A549 (cell line): ENCODE results near the gene GUF1.

Experiments used
- BHLHE40 ChIP-seq: IDR thresholded peaks from 2 replicates; pipeline ENCODE4 v1.6.1; 2012; ENCODE audit warnings: low read depth, low read length, inconsistent platforms
- CEBPB ChIP-seq, 2 experiments: fragments of >200 bp in 1 of 2; sonication (Bioruptor Twin) in 1 of 2; formaldehyde crosslinking in 1 of 2; IDR thresholded peaks; 2 replicates each; pipeline ENCODE4 v1.6.1; 2012 to 2016
- CTCF ChIP-seq: fragments of >200 bp; sonication (Bioruptor Twin); formaldehyde crosslinking; IDR thresholded peaks from 3 replicates; pipeline ENCODE4 v1.5.1; 2016
- HMGXB4 ChIP-seq: fragments of 250-450 bp; sonication (Bioruptor Pico); IDR thresholded peaks from 2 replicates; pipeline ENCODE4 v1.5.0; 2021; ENCODE audit warnings: mild to moderate bottlenecking, moderate library complexity, borderline replicate concordance
- HOXB5 ChIP-seq: fragments of 250-450 bp; sonication (Bioruptor Pico); IDR thresholded peaks from 2 replicates; pipeline ENCODE4 v1.5.0; 2020; ENCODE audit warnings: mild to moderate bottlenecking, moderate library complexity
- JUNB ChIP-seq: fragments of >200 bp; sonication (Bioruptor Twin); formaldehyde crosslinking; IDR thresholded peaks from 2 replicates; pipeline ENCODE4 v1.6.1; 2016
- NPAS2 ChIP-seq: fragments of 250-450 bp; sonication (Bioruptor Pico); IDR thresholded peaks from 2 replicates; pipeline ENCODE4 v1.8.0; 2022; ENCODE audit warnings: mild to moderate bottlenecking, moderate library complexity, borderline replicate concordance
- POLR2A ChIP-seq: IDR thresholded peaks from 2 replicates; pipeline ENCODE4 v1.6.1; 2012; ENCODE audit warnings: mild to moderate bottlenecking, low read length
- RARB ChIP-seq: fragments of 250-450 bp; sonication (Bioruptor Pico); IDR thresholded peaks from 2 replicates; pipeline ENCODE4 v1.8.0; 2021; ENCODE audit warnings: mild to moderate bottlenecking, moderate library complexity
- REST ChIP-seq: fragments of 200-600 bp; sonication (generic); IDR thresholded peaks from 2 replicates; pipeline ENCODE4 v1.6.1; 2016; ENCODE audit warnings: antibody characterized with exemption, mild to moderate bottlenecking, moderate library complexity
- SMC3 ChIP-seq: fragments of >200 bp; sonication (Bioruptor Twin); formaldehyde crosslinking; IDR thresholded peaks from 3 replicates; pipeline ENCODE4 v1.6.1; 2018; ENCODE audit warnings: inconsistent platforms
- SREBF2 ChIP-seq: fragments of 450-650 bp; IDR thresholded peaks from 2 replicates; pipeline ENCODE4 v1.6.1; 2014; ENCODE audit warnings: mild to moderate bottlenecking, moderate library complexity
- USF2 ChIP-seq: fragments of 450-650 bp; IDR thresholded peaks from 2 replicates; pipeline ENCODE4 v1.6.1; 2014; ENCODE audit warnings: antibody characterized with exemption

- no peak for TF ChIP-seq CTCF
- TF ChIP-seq POLR2A = no peak
- TF ChIP-seq HMGXB4 (CRISPR knock-in tag) = no peak
- TF ChIP-seq NPAS2 (CRISPR knock-in tag) = no peak
- TF ChIP-seq BHLHE40 = no peak
- TF ChIP-seq SREBF2 = no peak
- TF ChIP-seq CEBPB (IDR thresholded peaks at IDR 0.05) = no peak
- no peak for TF ChIP-seq SMC3
- TF ChIP-seq HOXB5 = no peak
- no peak for TF ChIP-seq JUNB
- no peak for TF ChIP-seq REST
- TF ChIP-seq USF2 = no peak
- no peak for TF ChIP-seq RARB
Observed at GRCh38 chr4:44646151-44646550, 32.1 kb upstream of the GUF1 start.
